GM18507 (cell line): Measurements from ENCODE around the gene HK3.
A peak's percentile ranks its signal among the peaks of the same experiment; 100 is the strongest.

Experiments
- DNase-seq: peaks from one replicate; pipeline ENCODE4 v3.0.0; 2011; ENCODE audit warnings: low read depth; ENCODE audit not compliant: insufficient read length; ENCODE audit errors: extremely low spot score
- FAIRE-seq: peaks from 2 replicates; lab custom pipeline; 2011; peaks lifted over from hg19 to GRCh38; lab: Jason Lieb, UNC

HK3 gene

GRCh38 chr5:176855598-176855997 is 43.5 kb downstream of the HK3 start:
- no peak for DNase-seq
- no peak for FAIRE-seq

DNA sequence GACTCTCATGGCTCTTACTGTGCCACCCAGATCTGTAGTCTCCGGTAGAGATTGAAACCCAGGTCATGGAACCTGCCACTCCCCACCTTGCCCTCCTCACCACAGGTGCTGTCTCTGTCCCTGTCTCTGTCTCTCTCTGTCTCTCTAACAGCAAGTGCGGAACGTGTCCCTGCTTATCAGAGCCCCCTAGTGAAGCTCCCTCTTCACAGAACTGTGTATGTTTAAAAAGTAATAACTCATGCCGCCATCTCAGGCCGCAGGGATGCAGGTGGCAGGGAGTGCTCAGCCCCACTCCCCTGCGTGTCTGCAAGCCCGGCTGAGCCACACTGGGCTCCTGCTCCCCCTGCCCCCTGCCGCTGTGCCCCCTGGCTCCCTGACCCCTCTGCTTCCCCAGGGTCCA is 45.0 kb downstream of the HK3 start:
- no peak for DNase-seq
- FAIRE-seq = no peak

GRCh38 chr5:176853151-176853778 is 45.9 kb downstream of the HK3 start:
- FAIRE-seq (no peak), DNase-seq (no peak)

DNA sequence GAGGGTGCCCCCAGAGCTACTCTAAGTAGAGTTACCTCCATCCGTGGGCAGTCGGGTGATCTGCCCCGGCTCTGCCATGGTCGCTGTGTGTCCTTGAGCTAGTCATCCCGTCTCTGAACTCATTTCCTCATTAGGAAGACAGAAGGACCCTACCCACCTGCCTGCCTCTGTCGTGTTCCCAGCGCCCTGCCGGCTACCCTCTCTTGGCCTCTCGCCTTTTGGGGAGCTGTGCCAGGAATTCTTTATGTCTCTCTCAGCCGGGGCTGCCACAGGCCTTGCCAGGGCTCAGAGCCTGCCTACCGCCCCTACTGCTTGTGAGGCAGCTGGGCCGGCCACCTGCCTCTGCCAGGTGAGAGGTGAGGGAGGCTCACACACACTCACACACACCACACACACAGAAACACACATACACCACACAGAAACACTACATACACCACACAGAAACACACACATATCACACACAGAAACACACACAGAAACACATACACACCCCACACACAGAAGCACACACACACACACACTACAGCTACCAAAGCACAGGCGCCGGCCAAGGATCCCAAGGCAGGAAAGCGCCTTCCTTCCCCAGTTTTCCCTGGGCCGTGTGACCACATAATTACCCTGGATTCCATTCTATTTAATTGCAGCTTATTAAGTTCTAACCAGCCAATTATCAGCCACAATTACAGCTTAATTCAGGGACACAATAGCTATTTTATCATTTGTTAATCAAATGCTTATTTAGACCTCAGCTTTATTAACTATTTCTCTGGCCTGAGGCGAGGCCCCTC is 47.1 kb downstream of the HK3 start:
- no peak for FAIRE-seq
- no peak for DNase-seq

GRCh38 chr5:176851380-176851779 is 47.8 kb downstream of the HK3 start:
- no peak for FAIRE-seq
- no peak for DNase-seq

- no peak for FAIRE-seq
These were observed 48.5 kb downstream of the HK3 start for GRCh38 chr5:176850371-176851245.

GRCh38 chr5:176849611-176850227 is 49.4 kb downstream of the HK3 start:
- FAIRE-seq (no peak), DNase-seq (no peak)

More at GRCh38 chr5:176850371-176851245, 48.5 kb downstream of the HK3 start:
- DNase-seq = no peak

DNA sequence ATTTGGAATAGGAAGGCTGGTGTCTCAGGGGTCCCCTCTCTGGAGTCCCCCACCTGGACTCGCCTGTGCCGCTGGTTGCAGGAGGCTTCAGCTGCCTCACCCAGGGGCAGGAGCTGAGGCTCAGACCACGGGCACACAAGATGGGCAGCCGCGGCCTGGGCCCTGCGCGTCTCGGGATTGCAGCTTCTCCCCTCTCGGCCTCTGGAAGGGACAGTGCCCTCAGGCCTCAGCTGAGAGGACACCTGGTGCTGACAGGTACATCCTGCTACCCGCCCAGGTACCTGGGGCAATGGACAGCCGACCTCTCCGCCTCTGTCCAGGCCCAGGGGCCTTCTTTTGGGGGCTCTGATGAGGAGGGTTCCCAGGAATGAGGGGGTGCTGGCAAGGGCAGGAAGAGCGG is 50.5 kb downstream of the HK3 start:
- FAIRE-seq (no peak), DNase-seq (no peak)

DNA sequence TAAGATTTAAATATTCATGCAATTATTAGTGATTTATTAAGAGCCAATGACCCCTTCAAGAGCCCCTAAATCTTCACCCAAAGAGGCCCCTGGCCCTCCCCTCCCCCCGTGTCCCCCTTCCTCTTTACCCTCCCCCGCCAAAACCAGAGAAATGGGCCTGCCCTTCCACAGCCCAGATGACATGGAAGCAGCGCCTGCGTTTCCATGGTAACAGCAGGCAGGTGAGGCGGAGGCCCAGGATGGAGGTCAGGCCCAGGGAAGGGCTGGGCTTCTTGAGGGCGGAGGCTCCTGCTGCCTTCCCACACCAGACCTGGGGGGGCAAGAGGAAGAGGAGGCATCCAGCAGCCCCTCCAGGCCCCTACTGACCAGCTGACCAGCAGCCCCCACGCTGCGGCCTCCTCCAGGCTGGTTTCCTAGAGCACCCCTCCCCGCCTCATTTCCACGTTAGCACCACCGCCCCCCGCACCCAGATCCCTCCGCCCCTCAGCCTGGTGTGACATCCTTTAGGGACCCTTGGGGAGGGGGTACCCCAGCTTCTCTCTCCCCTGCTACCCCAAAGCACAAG is 51.3 kb downstream of the HK3 start:
- DNase-seq = no peak

DNA sequence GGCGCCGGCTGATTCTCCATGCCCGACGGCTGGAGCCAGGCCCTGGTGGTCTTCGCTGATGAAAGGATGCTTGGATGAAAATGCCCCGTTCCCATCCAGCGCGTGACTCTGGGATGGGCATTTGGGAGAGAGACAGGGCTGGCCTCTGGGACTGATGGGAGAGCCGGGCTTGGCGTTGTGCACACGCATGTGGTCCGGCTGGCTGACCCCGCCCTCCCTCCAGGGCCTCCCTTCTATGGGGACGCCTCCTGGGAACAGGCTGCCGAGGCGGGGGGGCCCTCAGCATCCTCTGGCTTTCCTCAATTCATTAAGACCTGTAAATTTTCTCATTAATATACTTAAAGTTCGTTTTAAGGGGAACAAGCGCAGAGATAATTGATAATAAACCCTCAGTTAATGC is 52.0 kb downstream of the HK3 start:
- DNase-seq (no peak), FAIRE-seq (no peak)

More for the DNA sequence above, 51.3 kb downstream of the HK3 start:
- FAIRE-seq = no peak

DNA sequence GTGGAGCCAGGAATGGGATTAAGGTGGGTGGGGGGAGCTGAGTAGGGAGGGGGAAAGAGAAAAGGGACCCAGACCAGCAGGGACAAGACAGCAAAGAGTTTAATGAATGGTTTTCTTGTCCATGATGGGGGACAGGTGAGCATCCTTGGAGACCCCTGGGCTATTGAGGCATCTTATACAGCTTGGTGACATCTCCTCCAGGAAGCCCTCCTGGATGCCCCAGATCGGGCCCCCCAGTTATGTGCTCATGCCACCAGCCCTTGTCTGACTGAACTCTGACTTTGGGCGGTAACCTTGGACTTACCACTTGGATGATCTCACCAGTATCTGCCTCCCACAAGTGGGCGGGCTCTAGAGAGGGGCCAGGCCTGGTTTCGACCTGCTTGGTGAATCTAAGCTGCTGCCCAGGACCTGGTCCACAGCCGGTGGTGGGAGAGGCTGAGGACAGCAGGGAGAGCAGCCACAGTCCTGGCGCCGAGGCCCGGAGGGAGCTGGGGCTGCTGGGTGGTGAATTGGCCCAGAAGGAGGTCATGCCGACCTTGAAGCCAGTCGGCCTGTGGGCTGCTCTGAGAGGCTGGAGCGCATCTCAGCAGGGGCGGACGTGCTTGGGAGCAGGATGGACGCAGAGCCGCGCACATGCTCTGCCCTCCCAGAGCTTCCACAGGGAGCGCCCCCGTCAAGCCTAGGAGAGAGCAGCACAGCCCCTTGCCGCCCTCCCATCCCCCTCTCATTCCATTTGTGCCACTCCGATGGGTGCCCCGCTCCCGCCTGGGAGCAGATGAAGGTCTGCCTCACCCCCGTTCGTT is 52.6 kb downstream of the HK3 start:
- DNase-seq (no peak), FAIRE-seq (no peak)

- DNase-seq (no peak), FAIRE-seq (no peak)
These were observed 53.8 kb downstream of the HK3 start for GRCh38 chr5:176845392-176845713.

GRCh38 chr5:176844706-176845391 is 54.3 kb downstream of the HK3 start:
- DNase-seq (no peak), FAIRE-seq (no peak)

DNA sequence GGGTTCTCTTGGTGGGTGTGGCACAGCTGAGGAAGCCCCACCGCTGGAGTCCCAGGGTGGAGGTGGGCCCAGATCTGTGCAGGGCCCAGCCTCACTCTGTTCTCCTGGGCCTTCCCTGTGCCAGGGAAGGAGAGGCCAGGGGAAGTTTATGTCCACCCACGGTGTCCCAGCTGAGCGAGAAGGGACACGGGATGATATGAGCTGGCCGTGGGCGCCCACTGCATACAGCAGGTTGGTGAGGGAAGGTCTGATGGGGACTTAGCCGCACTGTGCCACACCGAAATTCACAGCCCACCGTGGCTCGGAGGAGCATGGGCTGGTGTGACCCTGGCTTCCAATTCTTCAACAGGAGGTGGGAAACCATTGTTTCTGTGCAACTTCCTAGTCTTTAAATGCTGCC is 54.9 kb downstream of the HK3 start:
- FAIRE-seq = no peak
- DNase-seq = no peak

DNA sequence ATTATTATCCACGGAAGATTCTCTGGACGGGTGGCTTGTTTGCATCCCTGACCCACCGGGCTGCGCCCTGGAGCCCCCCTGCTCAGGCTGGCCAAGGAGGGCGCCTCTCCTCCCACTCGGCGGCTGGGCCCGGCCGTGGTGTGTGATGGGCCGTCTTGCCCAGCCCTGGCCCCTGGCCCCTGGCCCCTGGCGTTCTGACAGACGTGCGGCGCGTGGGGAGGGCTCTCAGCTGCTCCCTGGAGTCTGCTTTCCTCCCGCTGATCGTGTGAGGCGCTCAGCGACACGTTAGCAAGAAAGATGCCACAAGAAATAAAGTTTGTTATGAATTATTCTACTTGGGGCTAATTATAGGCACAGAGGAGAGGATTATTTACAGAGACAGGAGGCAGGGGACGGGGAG is 55.5 kb downstream of the HK3 start:
- no peak for FAIRE-seq
- no peak for DNase-seq

- FAIRE-seq = peak; percentile 76
- DNase-seq = peak; percentile 44
These were observed 61.4 kb downstream of the HK3 start for GRCh38 chr5:176837707-176838115.

GRCh38 chr5:176836811-176837706 is 62.1 kb downstream of the HK3 start:
- FAIRE-seq (no peak), DNase-seq (no peak)
